Lower leg skin (tissue), 4 donors: ENCODE results near the gene MTM1. TPM values are rescaled to one million over a fixed set of nuclear protein-coding genes. Genes with fewer than 3 reads are reported as not detected.

Experiments used
- DNase-seq, 2 donors: peaks; one replicate each; pipeline ENCODE4 v3.0.0-alpha.2; 2019; ENCODE audit warnings: low spot score in 2 of 2
- H3K4me3 ChIP-seq: fragments of 200-600 bp; sonication (generic); 2 replicates; pipeline ENCODE4 v1.5.1; 2017; ENCODE audit warnings: mild to moderate bottlenecking, low read depth; ENCODE audit not compliant: poor library complexity, severe bottlenecking
- CTCF ChIP-seq, 3 donors: fragments of 450-650 bp; IDR thresholded peaks; one replicate each; pipeline ENCODE4 v1.5.1; 2016; ENCODE audit warnings: antibody characterized with exemption in 3 of 3, mild to moderate bottlenecking in 3 of 3, moderate library complexity in 2 of 3
- POLR2A ChIP-seq, 2 donors: fragments of 450-650 bp; IDR thresholded peaks; one replicate each; pipeline ENCODE4 v1.6.1; 2016 to 2017; ENCODE audit warnings: antibody characterized with exemption in 2 of 2, mild to moderate bottlenecking in 1 of 2, moderate library complexity in 1 of 2
- WGBS, 2 donors: methylation state at CpG; one replicate each; pipeline ENCODE4 v1.1.5; 2018; 5-methylcytosine and 5-hydroxymethylcytosine counted together
- intact Hi-C: fragments of 100-400 bp; cut with DNase I; formaldehyde crosslinking; loops from one replicate; pipeline ENCODE4 v1.15.0; 2023; ENCODE audit warnings: low total_unique reads
- total RNA-seq, 4 donors: library from RNA; depleted of rRNA; stranded (reverse); fragments of >200 nt; gene quantifications; one replicate each; pipeline ENCODE4 v1.1.0, GENCODE V29; 2016

MTM1 gene
- total RNA-seq, 4 donors from 2014 or later: 11.0 to 21.0 (median 14.1) TPM

- no peak overlapping the region for H3K4me3 ChIP-seq
- DNase-seq: no peak
- intact Hi-C loops: no loop called here
- no peak for TF ChIP-seq POLR2A (IDR thresholded peaks at IDR 0.05)
- WGBS, 2 donors: 50 to 52% methylated on average over 2 of the region's 2 CpGs
Measured at GRCh38 chrX:150698981-150699380, 130.6 kb downstream of the MTM1 start.

- H3K4me3 ChIP-seq: no peak overlapping the region
- no peak for TF ChIP-seq POLR2A (IDR thresholded peaks at IDR 0.05)
- intact Hi-C loops: no loop called here
- no peak for DNase-seq
Measured at GRCh38 chrX:150700107-150700506, 131.7 kb downstream of the MTM1 start.

- TF ChIP-seq POLR2A (IDR thresholded peaks at IDR 0.05) (no peak), CTCF (IDR thresholded peaks at IDR 0.05) (no peak)
- DNase-seq: no peak
- H3K4me3 ChIP-seq: no peak overlapping the region
- intact Hi-C loops: no loop called here
- WGBS, 2 donors: 80 to 96% methylated on average over 1 of the region's 1 CpG
Measured at GRCh38 chrX:150701377-150701776, 133.0 kb downstream of the MTM1 start.

GRCh38 chrX:150702966-150703694, 134.7 kb downstream of the MTM1 start:
- TF ChIP-seq CTCF (IDR thresholded peaks at IDR 0.05) (no peak), POLR2A (IDR thresholded peaks at IDR 0.05) (no peak)
- WGBS, 2 donors: 85 to 100% methylated on average over 1 of the region's 1 CpG

GRCh38 chrX:150703695-150703974, 135.2 kb downstream of the MTM1 start:
- TF ChIP-seq CTCF (IDR thresholded peaks at IDR 0.05) (no peak), POLR2A (IDR thresholded peaks at IDR 0.05) (no peak)
- no peak overlapping the region for H3K4me3 ChIP-seq
- DNase-seq: no peak
- intact Hi-C loops: no loop called here

More at GRCh38 chrX:150702966-150703694, 134.7 kb downstream of the MTM1 start:
- H3K4me3 ChIP-seq: no peak overlapping the region
- intact Hi-C loops: no loop called here
- no peak for DNase-seq

GRCh38 chrX:150704030-150704613, 135.7 kb downstream of the MTM1 start:
- WGBS, 2 donors: 81 to 93% methylated on average over 2 to 3 of the region's 3 CpGs

More at GRCh38 chrX:150704030-150704613, 135.7 kb downstream of the MTM1 start:
- H3K4me3 ChIP-seq: no peak overlapping the region
- intact Hi-C loops: no loop called here
- no peak for TF ChIP-seq POLR2A (IDR thresholded peaks at IDR 0.05)
- no peak for TF ChIP-seq CTCF (IDR thresholded peaks at IDR 0.05)
- no peak for DNase-seq
